HCT116 (cell line): ENCODE data around the gene ACSM6. TPM values are rescaled to one million over a fixed set of nuclear protein-coding genes. Genes with fewer than 3 reads are reported as not detected.

ENCODE experiments used
- ATAC-seq: fragments of 200-7000 bp; cut with Tn5 transposase; 2 replicates; pipeline ENCODE4 v1.9.1; 2020; ENCODE audit warnings: mild to moderate bottlenecking, moderate library complexity
- BruUV-seq: library from RNA; stranded (reverse); fragments of 400-500 nt; replicated peaks from 2 replicates; lab custom pipeline; 2021; lab: Mats Ljungman, UMichigan
- CTCF ChIA-PET: fragments of 300-600 bp; sonication (Branson Sonifier 250); formaldehyde crosslinking; loops from one replicate; lab custom pipeline; 2021; ENCODE audit warnings: antibody characterized with exemption; lab: Charles Lee
- POLR2A ChIA-PET: fragments of 300-600, 350-600 bp; sonication (Branson Sonifier 250); formaldehyde crosslinking; loops from one replicate; lab custom pipeline; 2021; ENCODE audit warnings: antibody characterized with exemption; lab: Charles Lee
- RAD21 ChIA-PET, 2 experiments: fragments of 300-600 bp; sonication (Branson Sonifier 250); formaldehyde crosslinking; loops; one replicate each; lab custom pipeline; 2023; ENCODE audit warnings: low total read pairs in 2 of 2; ENCODE audit not compliant: uncharacterized antibody in 2 of 2, unreplicated experiment in 2 of 2, low non-redundant PET in 1 of 2; lab: Charles Lee
- DNase-seq: peaks from one replicate; pipeline ENCODE4 v3.0.0-alpha.2; 2010; ENCODE audit warnings: low read depth, low spot score
- H2AFZ ChIP-seq: fragments of 200-600 bp; shearing (Covaris generic), sonication (generic); 2 replicates; pipeline ENCODE4 v1.6.1; 2017; ENCODE audit warnings: low read depth, mixed run types, mixed read lengths, antibody characterized with exemption, low read length; ENCODE audit not compliant: poor library complexity, severe bottlenecking
- H3K27ac ChIP-seq: 2 replicates; pipeline ENCODE4 v1.5.1; 2012; ENCODE audit warnings: low read depth, low read length
- H3K27me3 ChIP-seq: fragments of 200-600 bp; sonication (generic); 2 replicates; pipeline ENCODE4 v1.6.1; 2016; ENCODE audit warnings: mixed run types, low read length, mixed read lengths; ENCODE audit not compliant: insufficient read depth
- H3K36me3 ChIP-seq, 2 experiments: fragments of 200-500 bp in 1 of 2; fragments of 200-600 bp in 1 of 2; sonication (Bioruptor generic) in 1 of 2; sonication (generic) in 1 of 2; 2 replicates each; pipeline versions ENCODE4 v1.5.1 to v1.6.1; 2014 to 2016; ENCODE audit warnings: low read length in 2 of 2, inconsistent platforms in 1 of 2, mixed read lengths in 1 of 2, mixed run types in 1 of 2; ENCODE audit not compliant: insufficient read depth in 2 of 2, control insufficient read depth in 1 of 2
- H3K4me1 ChIP-seq, 2 experiments: fragments of 200-600 bp in 1 of 2; sonication (generic) in 1 of 2; 2 replicates each; pipeline versions ENCODE4 v1.5.1 to v1.6.1; 2012 to 2017; ENCODE audit warnings: low read length in 2 of 2, inconsistent platforms in 1 of 2, mild to moderate bottlenecking in 1 of 2, mixed read lengths in 1 of 2, mixed run types in 1 of 2, moderate library complexity in 1 of 2; ENCODE audit not compliant: insufficient read depth in 2 of 2, control insufficient read depth in 1 of 2
- H3K4me2 ChIP-seq: fragments of 200-600 bp; sonication (generic); 2 replicates; pipeline ENCODE4 v1.6.1; 2017; ENCODE audit warnings: mixed run types, low read length, mixed read lengths
- H3K4me3 ChIP-seq, 2 experiments: fragments of 200-600 bp in 1 of 2; sonication (generic) in 1 of 2; replicated peaks in 1 of 2; 2 replicates each; pipeline ENCODE4 v1.5.1; 2011 to 2016; ENCODE audit warnings: low read length in 2 of 2, control low read depth in 1 of 2, low read depth in 1 of 2, mild to moderate bottlenecking in 1 of 2, mixed read lengths in 1 of 2, mixed run types in 1 of 2
- H3K79me2 ChIP-seq: fragments of 200-600 bp; sonication (generic); 2 replicates; pipeline ENCODE4 v1.6.1; 2017; ENCODE audit warnings: mild to moderate bottlenecking, mixed run types, low read length, moderate library complexity, mixed read lengths; ENCODE audit not compliant: insufficient read depth
- H3K9ac ChIP-seq: fragments of 200-600 bp; sonication (generic); 2 replicates; pipeline ENCODE4 v1.6.1; 2016; ENCODE audit warnings: low read length, mixed read lengths
- H3K9me2 ChIP-seq: fragments of 200-600 bp; sonication (generic), shearing (Covaris generic); 2 replicates; pipeline ENCODE4 v1.6.1; 2017; ENCODE audit warnings: mixed run types, mild to moderate bottlenecking, moderate library complexity; ENCODE audit not compliant: insufficient read depth
- H3K9me3 ChIP-seq, 2 experiments: fragments of 200-500 bp in 1 of 2; fragments of 200-600 bp in 1 of 2; sonication (Bioruptor generic) in 1 of 2; sonication (generic) in 1 of 2; 2 replicates each; pipeline ENCODE4 v1.6.1; 2014 to 2017; ENCODE audit warnings: low read length in 2 of 2, mixed read lengths in 2 of 2, inconsistent platforms in 1 of 2, low read depth in 1 of 2, mild to moderate bottlenecking in 1 of 2, mixed run types in 1 of 2, moderate library complexity in 1 of 2; ENCODE audit not compliant: control insufficient read depth in 1 of 2, insufficient read depth in 1 of 2
- H4K20me1 ChIP-seq: fragments of 200-600 bp; sonication (generic), shearing (Covaris generic); 2 replicates; pipeline ENCODE4 v1.6.1; 2017; ENCODE audit warnings: mixed run types, mild to moderate bottlenecking, moderate library complexity; ENCODE audit not compliant: insufficient read depth
- CBX3 ChIP-seq: IDR thresholded peaks from 2 replicates; pipeline ENCODE4 v1.6.1; 2012; ENCODE audit warnings: low read depth
- CTCF ChIP-seq, 3 experiments: fragments of 200-600 bp in 1 of 3; sonication (generic) in 1 of 3; IDR thresholded peaks in 2 of 3; conservative IDR thresholded peaks in 1 of 3; 2 replicates each; pipeline ENCODE4 v1.5.1; 2012 to 2017; ENCODE audit warnings: low read depth in 2 of 3, low read length in 2 of 3, antibody characterized with exemption in 1 of 3, borderline replicate concordance in 1 of 3, control low read depth in 1 of 3, mild to moderate bottlenecking in 1 of 3, mixed read lengths in 1 of 3, mixed run types in 1 of 3, moderate library complexity in 1 of 3; ENCODE audit not compliant: insufficient read depth in 1 of 3
- EGR1 ChIP-seq: IDR thresholded peaks from 2 replicates; pipeline ENCODE4 v1.6.1; 2012; ENCODE audit warnings: low read depth
- ELF1 ChIP-seq: IDR thresholded peaks from 2 replicates; pipeline ENCODE4 v1.6.1; 2012; ENCODE audit warnings: low read depth, borderline replicate concordance
- YY1 ChIP-seq: IDR thresholded peaks from 2 replicates; pipeline ENCODE4 v1.6.1; 2011; ENCODE audit warnings: low read length, low read depth, moderate library complexity, mild to moderate bottlenecking; ENCODE audit not compliant: insufficient replicate concordance; ENCODE audit errors: extremely low read depth
- intact Hi-C: fragments of 100-400 bp; cut with micrococcal nuclease; formaldehyde crosslinking; loops from 2 replicates; pipeline ENCODE4 v1.10.0; 2022
- total RNA-seq: library from RNA; stranded (reverse); gene quantifications from one replicate; pipeline ENCODE4 v1.2.1, GENCODE V29; 2021; ENCODE audit not compliant: unreplicated experiment

The ACSM6 gene
- total RNA-seq, 1 experiment from 2014 or later = not detected

- TF ChIP-seq CBX3 = no peak
- H3K79me2 ChIP-seq = no peaks in the 10 kb centered on the region
- no TSS peak for BruUV-seq
- peak overlapping the region; percentile 1; the same call in 1 of the 2 replicates for H3K9ac ChIP-seq
- POLR2A ChIA-PET = no interaction called here
- no peak overlapping the region for H2AFZ ChIP-seq
- H3K9me2 ChIP-seq = no peaks in the 10 kb centered on the region
- peaks cover 34 to 48% of the 10 kb centered on the region in 2 experiments for H3K4me1 ChIP-seq
- H3K27me3 ChIP-seq = no peaks in the 10 kb centered on the region
- no peaks in the 10 kb centered on the region for H3K36me3 ChIP-seq
- no peaks in the 10 kb centered on the region for H4K20me1 ChIP-seq
- no peak overlapping the region for H3K4me3 ChIP-seq
- H3K9me3 ChIP-seq = no peaks in the 10 kb centered on the region
- DNase-seq = no peak
- no peak for ATAC-seq
- intact Hi-C loops = no loop called here
- RAD21 ChIA-PET = no interaction called here
- no peak overlapping the region for H3K27ac ChIP-seq
- CTCF ChIA-PET = interaction anchor here (1.5 kb wide), 1 partner anchor 20 kb away, joined by 3 read pairs; no protein-coding TSS in a partner anchor
- peak overlapping the region; percentile 20; the same call in 1 of the 2 replicates for H3K4me2 ChIP-seq
Measured at GRCh38 chr10:95267251-95267650, 73.2 kb downstream of the ACSM6 start.

DNA sequence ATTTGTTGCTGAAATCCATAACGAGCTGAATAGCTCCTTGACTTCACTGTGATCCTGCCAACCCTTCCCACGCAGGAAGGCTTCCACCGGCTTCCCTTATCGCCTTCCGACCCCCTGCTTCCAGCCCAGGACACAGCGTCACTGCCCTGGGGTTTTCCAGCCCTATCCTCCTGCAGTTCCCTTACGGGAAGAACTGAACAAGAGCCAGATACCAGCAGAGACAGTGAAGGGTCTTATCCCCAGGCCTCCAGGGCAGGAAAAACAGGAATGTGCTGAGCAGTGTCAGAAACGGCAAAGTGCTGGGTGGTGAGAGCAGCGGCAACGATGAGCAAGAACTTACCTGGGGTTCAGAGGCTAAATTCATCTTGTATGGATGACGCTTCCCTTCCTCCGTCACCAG is 74.4 kb downstream of the ACSM6 start:
- Histone ChIP-seq H3K79me2 (peaks cover 9% of the 10 kb centered on the region), H3K4me3 (no peak overlapping the region), H3K9me2 (no peaks in the 10 kb centered on the region), H3K27ac (no peak overlapping the region), H3K4me2 (no peak overlapping the region), H3K9me3 (no peaks in the 10 kb centered on the region), H2AFZ (no peak overlapping the region), H3K4me1 (peaks cover 36 to 49% of the 10 kb centered on the region in 2 experiments)
- ChIA-PET POLR2A (no interaction called here), RAD21 (no interaction called here), CTCF (no interaction called here)
- no TSS peak for BruUV-seq
- TF ChIP-seq EGR1 = no peak
- TF ChIP-seq ELF1 = no peak
- no peak for TF ChIP-seq YY1
- TF ChIP-seq CTCF (IDR thresholded peaks at IDR 0.05 in 2 of 3, conservative IDR thresholded peaks at IDR 0.05 in 1 of 3; ENCODE audit: borderline replicate concordance in 1 of 3, insufficient read depth in 1 of 3, low read depth in 2 of 3, low read length in 2 of 3) = no peak
- TF ChIP-seq, all 23 proteins: peak for 0
- H3K9ac ChIP-seq = no peak overlapping the region
- ATAC-seq (no peak), DNase-seq (no peak)
- no peaks in the 10 kb centered on the region for H4K20me1 ChIP-seq
- H3K27me3 ChIP-seq = no peaks in the 10 kb centered on the region
- intact Hi-C loops = no loop called here
- H3K36me3 ChIP-seq = no peaks in the 10 kb centered on the region
